Endodermal cell (in vitro differentiated cells): ENCODE results near the gene TAGLN3. TPM values are rescaled to one million over a fixed set of nuclear protein-coding genes. Genes with fewer than 3 reads are reported as not detected.

Source experiments
- DNase-seq: peaks from one replicate; pipeline ENCODE4 v3.0.0-alpha.2; 2017
- H3K27ac ChIP-seq: 2 replicates; pipeline ENCODE4 v1.5.1; 2013; ENCODE audit warnings: mild to moderate bottlenecking, low read depth, low read length, moderate library complexity
- H3K27me3 ChIP-seq: 2 replicates; pipeline ENCODE4 v1.6.1; 2013; ENCODE audit warnings: mild to moderate bottlenecking, low read length, moderate library complexity; ENCODE audit not compliant: insufficient read depth, control insufficient read depth, poor library complexity, severe bottlenecking
- H3K36me3 ChIP-seq: 2 replicates; pipeline ENCODE4 v1.7.0; 2013; ENCODE audit warnings: mild to moderate bottlenecking, low read length, moderate library complexity; ENCODE audit not compliant: control insufficient read depth, insufficient read depth
- H3K4me1 ChIP-seq: one replicate; pipeline ENCODE4 v1.7.0; 2013; ENCODE audit warnings: low read length; ENCODE audit not compliant: control insufficient read depth, insufficient read depth
- H3K4me3 ChIP-seq: 2 replicates; pipeline ENCODE4 v1.5.1; 2013; ENCODE audit warnings: mild to moderate bottlenecking, low read length, moderate library complexity
- H3K9ac ChIP-seq: 2 replicates; pipeline ENCODE4 v1.6.1; 2013; ENCODE audit warnings: mild to moderate bottlenecking, low read length, moderate library complexity; ENCODE audit not compliant: poor library complexity, severe bottlenecking; ENCODE audit errors: extremely low read depth
- H3K9me3 ChIP-seq: 2 replicates; pipeline ENCODE4 v1.6.1; 2013; ENCODE audit warnings: mild to moderate bottlenecking, low read length, moderate library complexity; ENCODE audit not compliant: control insufficient read depth
- H3K27ac Mint-ChIP-seq: 2 replicates; pipeline ENCODE4 v1.8.0; 2020; ENCODE audit warnings: mixed read lengths
- H3K27me3 Mint-ChIP-seq: 2 replicates; pipeline ENCODE4 v1.8.0; 2021; ENCODE audit warnings: mild to moderate bottlenecking, mixed read lengths; ENCODE audit not compliant: insufficient read depth
- H3K36me3 Mint-ChIP-seq: 2 replicates; pipeline ENCODE4 v1.8.0; 2020; ENCODE audit warnings: low read depth, mixed read lengths
- H3K4me1 Mint-ChIP-seq: 2 replicates; pipeline ENCODE4 v1.8.0; 2020; ENCODE audit warnings: mixed read lengths
- H3K4me3 Mint-ChIP-seq: 2 replicates; pipeline ENCODE4 v1.8.0; 2020; ENCODE audit warnings: mild to moderate bottlenecking, moderate library complexity, mixed read lengths
- H3K9me3 Mint-ChIP-seq: 2 replicates; pipeline ENCODE4 v1.8.0; 2020; ENCODE audit warnings: mild to moderate bottlenecking, mixed read lengths
- CTCF ChIP-seq: fragments of 200-600 bp; sonication (generic); conservative IDR thresholded peaks from 2 replicates; pipeline ENCODE4 v1.5.0; 2021; ENCODE audit warnings: antibody characterized with exemption, mild to moderate bottlenecking
- WGBS, 2 experiments: methylation state at CpG; one replicate each; pipeline versions ENCODE4 v1.1.5 to v1.1.7; 2013; ENCODE audit warnings: missing lambda C conversion rate in 2 of 2, mixed read lengths in 1 of 2; ENCODE audit not compliant: insufficient coverage in 1 of 2, insufficient read length in 1 of 2; 5-methylcytosine and 5-hydroxymethylcytosine counted together
- total RNA-seq, 2 donors: library from RNA; stranded (reverse); fragmentation: NEBNext Ultra II Directional in 1 of 2; extraction: Animal tissue kit (Norgen Biotek cat#: 25700) in 1 of 2; gene quantifications; 2 replicates in 1 of 2; 3 replicates in 1 of 2; pipeline ENCODE4 v1.2.1, GENCODE V29; 2021

The TAGLN3 gene
- total RNA-seq, 2 donors from 2014 or later = 1.4 to 3.7 TPM

DNA sequence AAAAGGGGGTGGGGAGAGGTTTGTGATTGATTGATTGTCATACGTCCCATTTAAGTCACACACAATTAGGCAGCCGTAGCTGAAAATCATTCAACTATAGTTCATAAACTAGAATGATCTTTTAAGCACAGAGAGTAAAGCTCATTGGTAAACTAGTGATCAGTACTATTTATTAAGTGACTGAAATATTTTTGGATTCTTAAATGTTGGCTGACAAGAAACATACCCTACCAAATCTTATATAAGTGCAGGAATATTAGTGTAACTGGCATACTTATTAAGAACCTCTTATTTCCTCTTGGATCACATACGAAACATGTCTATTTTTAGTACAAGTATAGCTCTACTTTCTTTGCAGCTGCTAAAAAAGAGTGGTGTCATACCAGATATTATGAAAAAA, 28.3 kb upstream of the TAGLN3 start:
- no peak overlapping the region for H3K4me3 ChIP-seq
- H3K27me3 Mint-ChIP-seq = no peaks in the 10 kb centered on the region
- no peaks in the 10 kb centered on the region for H3K9me3 Mint-ChIP-seq
- no peak overlapping the region for H3K27ac ChIP-seq
- TF ChIP-seq CTCF = no peak
- peaks cover 2% of the 10 kb centered on the region for H3K4me1 Mint-ChIP-seq
- DNase-seq = no peak
- 93% methylated on average over 1 of the region's 3 CpGs; no CpG with 5 or more reads in 1 of the 2 experiments for WGBS, 2 experiments
- peaks cover 41% of the 10 kb centered on the region for H3K36me3 Mint-ChIP-seq
- no peaks in the 10 kb centered on the region for H3K4me1 ChIP-seq
- H3K27me3 ChIP-seq = no peaks in the 10 kb centered on the region
- no peak overlapping the region for H3K4me3 Mint-ChIP-seq
- H3K27ac Mint-ChIP-seq = no peak overlapping the region
- H3K9ac ChIP-seq = no peak overlapping the region
- H3K9me3 ChIP-seq = no peaks in the 10 kb centered on the region
- H3K36me3 ChIP-seq = peaks cover 67% of the 10 kb centered on the region

- Mint-ChIP-seq H3K27ac (no peak overlapping the region), H3K36me3 (peaks cover 41% of the 10 kb centered on the region), H3K4me1 (peaks cover 2% of the 10 kb centered on the region), H3K4me3 (no peak overlapping the region), H3K9me3 (no peaks in the 10 kb centered on the region), H3K27me3 (no peaks in the 10 kb centered on the region)
- Histone ChIP-seq H3K27me3 (no peaks in the 10 kb centered on the region), H3K4me3 (no peak overlapping the region), H3K9me3 (no peaks in the 10 kb centered on the region), H3K4me1 (no peaks in the 10 kb centered on the region), H3K36me3 (peaks cover 56% of the 10 kb centered on the region), H3K9ac (no peak overlapping the region), H3K27ac (no peak overlapping the region)
- DNase-seq = no peak
- TF ChIP-seq CTCF = no peak
- WGBS, 2 experiments = 85 to 89% methylated on average over 7 to 11 of the region's 11 CpGs
These were observed 27.1 kb upstream of the TAGLN3 start for GRCh38 chr3:111971533-111972130.

DNA sequence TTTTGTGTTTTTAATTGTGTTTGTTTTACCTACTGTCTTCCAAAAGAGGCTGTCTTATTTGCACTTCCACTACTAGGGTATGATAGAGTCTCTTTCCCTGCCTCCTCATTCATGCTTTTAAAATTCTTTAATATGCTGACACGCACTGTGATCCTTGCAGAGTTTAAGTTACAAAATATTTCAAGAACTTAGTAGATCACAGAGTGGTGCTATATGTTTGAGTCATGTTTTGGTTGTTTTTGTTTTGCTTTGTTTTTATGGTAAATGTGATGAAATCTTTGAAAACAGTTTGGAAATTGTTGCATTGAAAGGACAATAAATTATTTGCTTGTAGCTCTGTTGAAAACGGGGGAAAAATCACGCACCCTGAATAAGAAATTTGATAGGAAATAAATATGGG, 25.8 kb upstream of the TAGLN3 start:
- no peak overlapping the region for H3K27ac Mint-ChIP-seq
- peaks cover 38% of the 10 kb centered on the region for H3K36me3 Mint-ChIP-seq
- no peak for TF ChIP-seq CTCF
- H3K4me1 Mint-ChIP-seq = no peaks in the 10 kb centered on the region
- DNase-seq = no peak
- H3K4me3 ChIP-seq = no peak overlapping the region
- H3K27ac ChIP-seq = no peak overlapping the region
- H3K4me3 Mint-ChIP-seq = no peak overlapping the region
- no peaks in the 10 kb centered on the region for H3K27me3 ChIP-seq
- H3K9me3 ChIP-seq = no peaks in the 10 kb centered on the region
- H3K36me3 ChIP-seq = peaks cover 53% of the 10 kb centered on the region
- H3K4me1 ChIP-seq = no peaks in the 10 kb centered on the region
- WGBS, 2 experiments = 98% methylated on average over 2 of the region's 3 CpGs; no CpG with 5 or more reads in 1 of the 2 experiments
- H3K9me3 Mint-ChIP-seq = no peaks in the 10 kb centered on the region
- no peak overlapping the region for H3K9ac ChIP-seq
- no peaks in the 10 kb centered on the region for H3K27me3 Mint-ChIP-seq
